ENCODE data around the gene FSTL4.

DNA sequence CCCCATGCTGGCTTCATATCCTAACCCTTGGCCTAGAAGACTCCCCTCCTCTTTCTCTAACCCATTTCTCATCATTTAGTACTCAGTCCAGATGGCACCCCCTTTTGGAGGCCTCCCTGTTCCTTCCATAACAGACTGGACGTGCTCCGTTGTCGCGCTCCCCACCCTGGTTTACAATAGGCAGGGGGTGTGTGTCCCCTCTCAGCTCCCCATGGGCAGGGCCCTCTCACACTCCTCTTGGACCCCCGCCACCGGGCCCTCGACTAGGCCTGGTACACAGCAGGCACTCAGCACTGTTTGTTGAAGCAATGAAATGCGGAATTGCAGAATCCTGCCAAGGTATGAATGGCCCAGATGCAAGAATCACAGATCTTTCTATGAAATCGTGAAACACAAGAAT lies 227.4 kb downstream of the FSTL4 start:
- TF ChIP-seq POLR2A (IDR thresholded peaks at IDR 0.05) = no peak
- no peak for TF ChIP-seq CTCF (IDR thresholded peaks at IDR 0.05)
- no peak for TF ChIP-seq EP300 (IDR thresholded peaks at IDR 0.05)

Data from ovary (tissue), 3 donors.